ENCODE data around the gene CSF1. TPM values are rescaled to one million over a fixed set of nuclear protein-coding genes. Genes with fewer than 3 reads are reported as not detected.

Gene CSF1
- total RNA-seq, 1 experiment from 2014 or later, result 68.9 TPM

Other genes with a start within 250 kb of the CSF1 start
- 4.1 and 19.3 TPM in 2 replicates for gene GSTM2, start 242.8 kb upstream of the CSF1 start, total RNA-seq (2014; rRNA removed; shearing (Covaris generic))
- gene GSTM1, start 223.0 kb upstream of the CSF1 start, total RNA-seq (2014; rRNA removed; shearing (Covaris generic)), result 19.0 and 26.8 TPM in 2 replicates
- gene GSTM5, start 198.6 kb upstream of the CSF1 start, total RNA-seq (2014; rRNA removed; shearing (Covaris generic)), result not detected in 2 replicates
- gene GSTM3, start 169.8 kb upstream of the CSF1 start, total RNA-seq (2014; rRNA removed; shearing (Covaris generic)), result 223 and 305 TPM in 2 replicates
- gene EPS8L3, start 146.9 kb upstream of the CSF1 start, total RNA-seq (2014; rRNA removed; shearing (Covaris generic)), result not detected in 2 replicates
- 28.9 and 44.9 TPM in 2 replicates for gene AHCYL1, start 73.9 kb downstream of the CSF1 start, total RNA-seq (2014; rRNA removed; shearing (Covaris generic))
- 27.5 and 31.6 TPM in 2 replicates for gene STRIP1, start 123.8 kb downstream of the CSF1 start, total RNA-seq (2014; rRNA removed; shearing (Covaris generic))
- gene ALX3, start 159.8 kb downstream of the CSF1 start, total RNA-seq (2014; rRNA removed; shearing (Covaris generic)), result not detected in 2 replicates
- gene UBL4B, start 201.6 kb downstream of the CSF1 start, total RNA-seq (2014; rRNA removed; shearing (Covaris generic)), result not detected in 2 replicates
- gene SLC6A17, start 239.6 kb downstream of the CSF1 start, total RNA-seq (2014; rRNA removed; shearing (Covaris generic)), result 1.0 and 2.1 TPM in 2 replicates

Data from SJSA1 (cell line).